HG03442 (cell line): ENCODE measurements around the gene GRK1.
"Not testable (repeated sequence)": the region's sequence is repeated elsewhere in the genome, so short reads cannot be mapped to it uniquely, and the experiment has no call there.

ENCODE experiments used
- ATAC-seq: cut with Tn5 transposase; IDR thresholded peaks from one replicate; pipeline ENCODE4 v1.9.1; 2021; ENCODE audit warnings: mild to moderate bottlenecking, moderate library complexity; ENCODE audit not compliant: unreplicated experiment

The GRK1 gene

DNA sequence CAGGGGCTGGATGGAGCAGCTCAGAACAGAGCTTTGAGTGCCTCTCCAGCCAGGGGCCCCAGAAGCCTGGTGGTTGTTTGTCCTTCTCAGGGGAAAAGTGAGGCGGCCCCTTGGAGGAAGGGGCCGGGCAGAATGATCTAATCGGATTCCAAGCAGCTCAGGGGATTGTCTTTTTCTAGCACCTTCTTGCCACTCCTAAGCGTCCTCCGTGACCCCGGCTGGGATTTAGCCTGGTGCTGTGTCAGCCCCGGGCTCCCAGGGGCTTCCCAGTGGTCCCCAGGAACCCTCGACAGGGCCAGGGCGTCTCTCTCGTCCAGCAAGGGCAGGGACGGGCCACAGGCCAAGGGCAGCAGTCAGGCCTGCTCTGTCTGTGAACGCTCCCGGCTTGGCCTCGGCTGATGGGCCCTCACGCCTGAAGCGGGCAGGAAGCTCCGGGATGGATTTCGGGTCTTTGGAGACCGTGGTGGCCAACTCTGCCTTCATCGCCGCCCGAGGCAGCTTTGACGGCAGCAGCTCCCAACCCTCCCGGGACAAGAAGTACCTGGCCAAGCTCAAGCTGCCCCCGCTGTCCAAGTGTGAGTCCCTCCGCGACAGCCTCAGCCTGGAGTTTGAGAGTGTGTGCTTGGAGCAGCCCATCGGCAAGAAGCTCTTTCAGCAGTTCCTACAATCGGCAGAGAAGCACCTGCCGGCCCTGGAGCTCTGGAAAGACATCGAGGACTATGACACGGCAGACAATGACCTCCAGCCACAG lies at the start of gene GRK1:
GRK1 (plus strand) TSS at position 269 of the 751 bp plus-strand sequence; CDS start at position 437, 168 bp downstream.
- no peak for ATAC-seq

DNA sequence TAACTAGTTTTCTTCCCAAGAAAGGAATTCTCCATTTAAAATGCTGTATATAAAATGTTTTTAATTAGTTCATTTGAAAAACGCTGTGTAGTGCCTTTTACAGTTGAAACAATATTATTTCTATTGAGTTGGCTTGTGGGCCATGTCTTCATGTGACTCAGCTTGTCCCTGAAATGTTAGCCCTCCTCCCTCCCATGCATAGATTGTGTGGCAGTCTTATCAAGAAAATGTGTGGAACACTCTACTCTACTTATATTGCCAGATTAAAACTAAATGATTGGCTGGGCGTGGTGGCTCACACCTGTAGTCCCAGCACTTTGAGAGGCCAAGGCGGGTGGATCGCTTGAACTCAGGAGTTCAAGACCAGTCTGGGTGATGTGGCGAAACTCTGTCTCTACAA lies 49.1 kb upstream of the GRK1 start:
- no peak for ATAC-seq

DNA sequence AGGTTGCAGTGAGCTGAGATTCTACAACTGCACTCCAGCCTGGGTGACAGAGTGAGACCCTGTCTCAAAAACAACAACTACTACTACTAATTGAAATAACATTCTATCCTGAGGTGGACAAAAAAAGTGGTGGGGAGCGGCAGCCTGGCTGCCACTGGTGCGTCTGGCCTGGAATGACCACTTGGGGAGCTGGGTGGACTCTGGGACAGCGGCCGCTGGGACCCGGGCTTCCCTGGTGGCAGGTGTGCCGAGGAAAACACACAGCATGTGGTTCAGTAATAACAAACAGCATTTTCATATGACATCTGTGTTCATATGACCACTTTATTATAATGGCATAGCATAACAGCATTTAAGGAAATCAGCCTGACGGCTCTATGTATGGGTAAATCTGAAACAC lies 48.6 kb upstream of the GRK1 start:
- no peak for ATAC-seq

DNA sequence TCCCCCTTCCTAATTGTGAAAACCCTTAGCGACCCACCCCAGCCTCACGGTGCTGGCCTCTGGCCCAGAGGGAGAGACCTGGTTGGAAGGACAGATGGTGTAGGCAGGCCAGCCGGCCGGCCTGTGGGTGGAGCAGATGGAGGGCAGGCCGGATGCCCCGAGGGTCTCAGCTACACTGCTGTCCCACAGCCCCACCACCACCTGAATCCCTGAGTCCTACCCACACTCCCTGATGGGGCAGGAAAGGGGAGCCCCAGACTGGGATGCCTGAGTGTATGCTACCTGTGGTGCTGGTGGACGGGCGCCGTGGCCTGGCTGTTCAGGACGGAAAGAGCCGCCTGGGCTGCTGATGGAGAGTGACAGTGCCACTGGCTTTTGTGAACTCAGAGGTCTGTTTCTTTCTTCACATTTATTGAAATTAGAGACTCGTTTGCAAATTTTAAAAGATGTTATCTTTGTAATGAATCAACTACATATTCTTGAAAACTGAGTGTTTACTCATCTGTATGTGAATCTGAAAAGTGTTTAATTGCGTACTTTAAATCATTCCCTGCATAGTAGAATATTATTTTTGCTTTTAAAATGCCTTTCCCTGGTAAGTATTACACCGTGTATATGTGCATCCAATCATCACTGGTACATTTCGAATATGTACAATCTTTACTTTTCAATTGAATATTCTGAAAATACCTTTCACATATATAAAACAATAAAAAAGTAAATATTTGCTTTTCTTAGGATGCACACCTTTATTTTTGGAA lies 46.8 kb upstream of the GRK1 start:
- ATAC-seq, result no peak

DNA sequence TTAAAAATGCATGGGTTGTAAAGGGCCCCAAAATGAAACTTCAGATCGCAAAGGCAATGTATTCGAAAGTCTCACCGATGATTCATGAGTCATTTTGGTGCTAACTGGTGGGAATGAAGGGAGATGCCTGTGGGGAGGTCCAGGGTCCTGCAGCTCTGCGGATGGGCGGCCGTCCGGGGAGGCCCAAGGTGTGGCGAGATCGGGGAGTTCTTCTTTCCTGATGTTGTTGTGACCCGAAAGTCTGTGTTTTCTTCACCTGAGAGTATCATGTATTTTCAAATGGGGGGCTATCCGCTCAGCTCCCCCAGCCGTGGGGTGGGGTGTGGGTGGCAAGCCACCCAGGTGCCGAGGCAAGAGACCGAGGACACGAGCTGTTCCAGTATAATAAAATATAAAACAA lies 46.0 kb upstream of the GRK1 start:
- no peak for ATAC-seq

DNA sequence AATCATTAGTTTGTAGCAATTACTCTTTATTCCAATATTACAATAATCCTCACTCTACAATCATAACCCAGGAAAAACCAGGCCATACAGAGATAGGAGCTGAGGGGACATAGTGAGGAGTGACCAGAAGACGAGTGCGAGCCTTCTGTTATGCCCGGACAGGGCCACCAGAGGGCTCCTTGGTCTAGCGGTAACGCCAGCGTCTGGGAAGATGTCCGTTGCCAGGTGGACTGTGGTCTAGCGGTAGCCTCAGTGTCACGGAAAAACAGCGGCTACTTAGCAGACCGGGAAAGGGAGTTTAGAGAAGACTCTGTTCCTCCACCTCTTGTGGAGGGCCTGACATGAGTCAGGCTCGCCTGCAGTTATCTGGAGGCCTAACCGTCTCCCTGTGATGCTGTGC lies 45.5 kb upstream of the GRK1 start:
- ATAC-seq, result not testable (repeated sequence)

DNA sequence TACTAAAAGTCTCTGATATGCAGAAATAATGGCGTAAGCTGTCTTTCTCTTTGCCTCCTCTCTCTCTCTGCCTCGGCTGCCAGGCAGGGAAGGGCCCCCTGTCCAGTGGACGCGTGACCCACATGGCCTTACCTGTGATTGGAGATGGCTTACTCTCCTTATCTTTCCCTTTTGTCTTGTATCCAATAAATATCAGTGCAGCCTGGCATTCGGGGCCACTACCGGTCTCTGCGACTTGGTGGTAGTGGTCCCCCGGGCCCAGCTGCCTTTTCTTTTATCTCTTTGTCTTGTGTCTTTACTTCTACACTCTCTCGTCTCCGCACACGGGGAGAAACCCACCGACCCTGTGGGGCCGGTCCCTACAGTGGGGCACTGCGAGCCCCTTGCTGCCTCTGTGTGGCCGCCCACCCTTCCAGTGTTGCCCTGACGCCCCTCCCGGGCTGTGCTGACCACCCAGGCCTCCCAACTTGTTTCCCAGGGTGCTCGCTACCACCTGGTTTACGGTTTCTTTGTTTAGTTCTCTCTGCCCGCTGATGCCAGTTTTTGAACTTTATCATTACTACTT lies 45.0 kb upstream of the GRK1 start:
- not testable (repeated sequence) for ATAC-seq

DNA sequence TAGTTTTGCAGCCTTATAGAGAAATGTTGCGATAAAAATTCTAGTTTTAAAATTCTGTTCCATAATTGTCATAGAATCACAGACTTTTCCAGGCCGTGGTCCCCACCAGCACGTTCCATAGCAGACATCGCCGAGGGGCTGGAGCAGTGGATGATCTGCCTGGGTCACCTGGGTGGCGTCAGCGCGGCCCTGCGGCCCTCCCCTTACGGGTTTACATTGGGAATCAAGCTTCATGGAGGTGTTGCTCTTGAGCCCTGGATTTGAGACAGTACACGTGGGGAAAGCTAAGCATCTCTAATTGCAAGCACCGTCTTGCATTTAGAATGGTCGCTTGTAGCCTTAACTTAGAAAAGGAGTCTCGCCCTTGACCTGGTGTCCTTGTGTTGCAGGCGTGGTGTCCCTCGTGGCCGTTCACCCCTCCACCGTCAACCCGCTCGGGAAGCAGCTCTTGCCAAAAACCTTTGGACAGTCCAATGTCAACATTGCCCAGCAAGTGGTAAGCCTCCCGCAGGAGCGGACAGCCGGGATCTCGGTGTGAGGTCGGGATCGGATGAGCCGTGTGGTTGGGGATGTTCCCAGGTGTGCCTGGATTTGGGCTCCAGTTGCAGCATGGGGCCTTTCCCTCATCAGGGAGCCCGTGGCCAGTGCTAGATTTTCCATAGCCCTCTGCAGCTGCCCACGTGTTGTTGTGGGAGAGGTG lies 44.1 kb upstream of the GRK1 start:
- no peak for ATAC-seq

DNA sequence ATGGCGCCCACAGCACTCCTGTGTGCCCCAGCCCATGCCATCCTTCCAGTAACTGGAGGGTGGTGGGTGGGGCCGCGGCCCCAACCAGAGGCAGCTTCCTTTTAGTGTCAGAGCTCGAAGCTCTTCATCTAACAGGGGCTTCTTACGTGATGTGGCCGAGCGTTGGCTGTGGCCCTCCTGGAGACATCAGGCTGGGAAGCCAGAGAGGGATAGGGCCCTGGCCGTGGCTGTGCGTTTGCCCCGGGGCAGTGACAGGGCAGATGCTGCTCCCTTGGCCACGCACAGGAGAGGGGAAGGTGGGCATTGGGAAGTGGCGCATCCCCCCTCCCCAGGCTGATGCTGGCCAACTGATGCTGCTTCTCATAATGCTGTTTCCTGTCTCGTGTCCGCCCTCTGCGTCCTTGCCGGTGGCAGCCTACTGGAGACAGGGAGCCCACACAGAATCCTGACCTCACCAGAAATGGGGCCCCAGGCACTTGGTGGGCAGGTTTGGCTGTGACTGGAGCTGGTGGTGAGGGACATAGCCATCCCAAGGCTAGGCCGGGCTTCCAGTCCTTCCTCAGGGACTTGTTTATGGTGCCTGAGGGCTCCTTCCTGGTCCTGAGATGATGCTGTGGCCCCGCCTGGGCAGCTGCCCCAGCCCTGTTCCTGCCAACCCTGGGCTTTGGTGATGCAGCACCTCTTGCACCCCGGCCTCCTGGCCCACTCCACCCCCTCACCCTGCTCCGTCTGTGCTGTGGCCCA lies 43.4 kb upstream of the GRK1 start:
- no peak for ATAC-seq

DNA sequence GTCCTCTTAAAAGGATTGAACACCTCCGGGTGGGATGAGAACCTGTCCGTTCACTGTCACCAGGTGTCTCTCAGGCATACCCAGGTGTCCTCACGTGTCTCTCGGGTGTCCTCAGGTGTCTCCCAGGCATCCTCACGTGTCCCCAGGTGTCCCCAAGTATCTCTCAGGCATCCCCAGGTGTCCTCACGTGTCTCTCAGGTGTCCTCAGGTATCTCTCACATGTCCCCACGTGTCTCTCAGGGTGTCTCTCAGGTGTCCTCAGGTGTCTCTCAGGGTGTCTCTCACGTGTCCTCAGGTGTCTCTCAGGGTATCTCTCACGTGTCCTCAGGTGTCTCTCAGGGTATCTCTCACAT lies 42.8 kb upstream of the GRK1 start:
- no peak for ATAC-seq

DNA sequence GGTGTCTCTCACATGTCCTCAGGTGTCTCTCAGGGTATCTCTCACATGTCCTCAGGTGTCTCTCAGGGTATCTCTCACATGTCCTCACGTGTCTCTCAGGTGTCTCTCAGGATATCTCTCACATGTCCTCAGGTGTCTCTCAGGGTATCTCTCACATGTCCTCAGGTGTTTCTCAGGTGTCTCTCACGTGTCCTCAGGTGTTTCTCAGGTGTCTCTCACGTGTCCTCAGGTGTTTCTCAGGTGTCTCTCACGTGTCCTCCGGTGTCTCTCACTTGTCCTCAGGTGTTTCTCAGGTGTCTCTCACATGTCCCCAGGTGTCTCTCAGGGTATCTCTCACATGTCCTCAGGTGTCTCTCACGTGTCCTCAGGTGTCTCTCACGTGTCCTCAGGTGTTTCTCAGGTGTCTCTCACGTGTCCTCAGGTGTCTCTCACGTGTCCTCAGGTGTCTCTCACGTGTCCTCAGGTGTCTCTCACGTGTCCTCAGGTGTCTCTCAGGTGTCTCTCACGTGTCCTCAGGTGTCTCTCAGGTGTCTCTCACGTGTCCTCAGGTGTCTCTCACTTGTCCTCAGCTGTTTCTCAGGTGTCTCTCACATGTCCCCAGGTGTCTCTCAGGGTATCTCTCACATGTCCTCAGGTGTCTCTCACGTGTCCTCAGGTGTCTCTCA lies 42.2 kb upstream of the GRK1 start:
- not testable (repeated sequence) for ATAC-seq

DNA sequence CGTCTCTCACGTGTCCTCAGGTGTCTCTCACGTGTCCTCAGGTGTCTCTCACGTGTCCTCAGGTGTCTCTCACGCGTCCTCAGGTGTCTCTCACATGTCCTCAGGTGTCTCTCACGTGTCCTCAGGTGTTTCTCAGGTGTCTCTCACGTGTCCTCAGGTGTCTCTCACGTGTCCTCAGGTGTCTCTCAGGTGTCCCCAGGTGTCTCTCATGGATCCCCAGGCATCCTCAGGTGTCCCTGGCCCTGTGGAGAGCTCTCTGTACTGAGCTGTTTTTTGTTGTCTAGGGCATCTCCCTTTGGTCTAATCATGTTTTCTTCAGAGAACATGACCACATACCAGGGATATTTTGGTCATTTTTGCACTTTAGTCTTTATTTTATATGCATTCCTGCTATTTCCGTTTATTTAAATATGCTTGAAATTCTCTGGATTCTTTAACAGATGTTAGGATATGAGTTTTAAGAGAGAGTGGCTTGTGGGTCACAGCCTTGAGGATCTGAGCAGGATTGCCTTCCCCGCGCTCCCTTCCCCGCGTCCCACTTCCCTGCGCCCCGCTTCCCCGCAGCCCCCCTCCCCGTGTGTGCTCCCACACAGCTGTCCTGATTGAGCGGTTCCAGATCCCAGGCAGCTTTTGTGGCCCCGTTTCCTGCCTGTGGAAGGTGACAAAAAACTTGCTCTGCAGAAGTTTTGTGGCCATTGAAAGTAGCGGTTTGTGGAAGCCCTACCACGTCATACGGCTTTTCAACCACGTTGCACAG lies 40.9 kb upstream of the GRK1 start:
- no peak for ATAC-seq

DNA sequence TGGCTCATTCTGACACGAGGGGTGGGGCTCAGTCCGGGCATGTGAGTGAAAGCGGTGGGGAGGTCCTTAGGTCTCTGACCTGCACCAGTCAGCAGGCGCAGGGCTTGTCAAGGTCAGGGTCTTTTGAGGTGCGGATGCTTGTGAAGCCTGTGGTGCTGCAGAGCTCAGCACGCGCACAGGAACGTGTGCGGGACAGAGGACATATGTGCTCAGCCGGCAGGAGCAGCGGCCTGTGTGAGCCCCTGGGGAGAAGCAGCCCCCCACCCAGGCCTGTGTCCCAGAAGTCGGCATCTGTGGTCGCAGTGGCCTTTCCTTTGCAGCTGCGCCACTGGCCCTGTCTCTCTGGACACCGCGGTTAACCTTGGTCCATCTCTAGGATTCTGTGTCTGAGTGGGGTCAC lies 39.9 kb upstream of the GRK1 start:
- ATAC-seq, result no peak

DNA sequence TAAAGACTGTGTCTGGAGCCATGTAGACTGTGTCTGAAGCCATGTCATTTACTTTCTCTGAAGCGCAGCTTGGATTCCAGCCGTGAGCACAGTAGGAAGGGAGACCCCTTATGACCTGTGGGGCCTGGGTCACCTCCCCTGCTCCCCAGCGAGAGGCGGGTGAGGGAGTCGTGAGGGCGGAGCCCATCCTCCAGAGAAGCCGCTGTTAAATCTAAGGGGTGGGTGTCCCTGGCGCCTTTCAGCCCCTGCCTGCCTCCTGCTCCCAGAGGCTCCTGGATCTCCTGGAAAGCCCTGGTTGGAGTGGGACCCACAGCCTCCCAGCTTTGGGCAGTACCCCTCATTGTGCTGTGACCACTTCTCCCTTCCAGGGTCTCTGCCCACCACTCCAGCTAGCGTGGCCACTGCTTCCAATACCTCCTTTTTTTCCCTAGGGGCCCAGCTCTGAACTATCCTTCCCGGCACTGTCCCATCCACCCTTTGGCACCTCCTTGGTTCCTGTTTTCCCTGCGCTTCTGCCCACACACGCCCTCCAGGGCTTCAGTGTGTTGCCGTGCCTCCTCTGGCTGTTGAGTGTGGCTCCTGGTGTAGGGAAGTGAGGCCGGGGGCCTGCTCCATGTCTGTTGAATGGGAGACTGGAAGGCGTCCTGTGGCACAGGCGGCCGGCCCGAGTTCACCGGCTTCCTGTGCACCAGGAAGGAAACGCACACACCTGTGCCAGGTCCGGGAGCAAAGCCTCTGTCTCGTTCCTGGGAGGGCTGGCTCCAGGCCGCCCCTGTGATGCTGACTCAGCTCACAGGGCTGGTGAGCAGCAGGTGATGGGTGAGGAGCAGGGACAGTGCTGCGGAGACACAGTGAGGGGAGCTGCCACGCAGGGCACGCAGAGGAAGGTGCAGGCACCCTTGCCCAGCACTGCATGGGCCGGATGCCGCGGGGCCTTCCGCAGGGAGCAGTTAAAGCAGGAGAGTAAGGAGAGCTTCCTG lies 38.4 kb upstream of the GRK1 start:
- no peak for ATAC-seq

DNA sequence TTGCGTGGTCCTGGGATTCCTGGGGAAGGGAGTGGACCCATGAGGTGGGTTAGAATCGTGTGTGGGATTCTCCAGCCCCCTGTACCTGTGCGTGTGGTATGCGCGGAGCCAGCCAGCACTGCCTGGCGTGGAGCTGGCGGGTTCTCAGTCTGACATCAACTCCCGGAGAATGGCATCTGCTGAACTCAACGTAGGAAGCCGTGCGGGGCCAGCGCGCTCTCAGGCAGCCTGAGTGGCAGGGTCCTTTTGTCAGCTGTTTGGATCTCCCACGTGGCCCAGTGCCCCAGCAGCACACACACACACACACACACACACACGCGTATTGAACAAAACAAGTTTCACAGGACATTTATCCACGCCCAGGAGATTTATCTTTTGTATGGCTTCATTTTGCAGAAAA lies 37.2 kb upstream of the GRK1 start:
- ATAC-seq, result no peak

DNA sequence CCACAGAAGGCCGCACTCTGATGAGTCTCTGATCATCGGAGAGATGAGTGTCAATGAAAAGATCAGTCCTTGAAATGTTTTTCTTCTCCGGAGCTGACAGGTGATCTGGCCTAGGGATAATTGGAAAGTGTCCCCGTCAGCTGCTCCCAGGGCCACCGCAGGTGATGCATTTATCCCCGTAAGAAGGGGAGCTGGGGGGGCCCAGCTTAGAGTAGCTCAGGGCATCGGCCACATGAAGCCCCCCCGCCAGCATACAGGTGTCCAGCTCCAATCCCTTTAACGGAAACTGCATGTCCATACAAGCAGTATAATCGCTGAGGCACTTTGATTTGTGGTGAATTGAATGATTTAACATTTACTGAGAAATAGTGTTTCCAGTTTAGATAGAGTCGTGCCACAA lies 36.7 kb upstream of the GRK1 start:
- ATAC-seq, result no peak

DNA sequence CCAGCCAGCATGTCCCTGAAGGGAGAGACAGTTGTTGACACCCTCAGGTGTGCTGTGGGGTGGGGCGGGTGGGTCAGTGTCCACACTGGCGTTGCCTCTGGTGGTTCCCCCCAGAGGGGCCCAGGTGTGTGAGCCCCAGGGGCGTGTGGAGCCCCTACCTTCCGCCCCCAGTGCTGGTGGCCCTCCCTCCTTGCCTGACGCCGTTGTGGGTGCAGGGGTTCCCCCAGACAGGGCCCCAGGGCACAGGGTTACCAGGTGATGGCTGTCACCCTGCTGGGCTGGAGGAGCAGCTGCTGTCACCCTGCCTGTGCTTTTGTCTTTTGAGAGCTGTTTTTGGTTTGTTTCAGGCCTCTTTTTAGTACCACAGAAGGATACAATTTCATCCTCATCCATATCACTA lies 36.2 kb upstream of the GRK1 start:
- no peak for ATAC-seq

DNA sequence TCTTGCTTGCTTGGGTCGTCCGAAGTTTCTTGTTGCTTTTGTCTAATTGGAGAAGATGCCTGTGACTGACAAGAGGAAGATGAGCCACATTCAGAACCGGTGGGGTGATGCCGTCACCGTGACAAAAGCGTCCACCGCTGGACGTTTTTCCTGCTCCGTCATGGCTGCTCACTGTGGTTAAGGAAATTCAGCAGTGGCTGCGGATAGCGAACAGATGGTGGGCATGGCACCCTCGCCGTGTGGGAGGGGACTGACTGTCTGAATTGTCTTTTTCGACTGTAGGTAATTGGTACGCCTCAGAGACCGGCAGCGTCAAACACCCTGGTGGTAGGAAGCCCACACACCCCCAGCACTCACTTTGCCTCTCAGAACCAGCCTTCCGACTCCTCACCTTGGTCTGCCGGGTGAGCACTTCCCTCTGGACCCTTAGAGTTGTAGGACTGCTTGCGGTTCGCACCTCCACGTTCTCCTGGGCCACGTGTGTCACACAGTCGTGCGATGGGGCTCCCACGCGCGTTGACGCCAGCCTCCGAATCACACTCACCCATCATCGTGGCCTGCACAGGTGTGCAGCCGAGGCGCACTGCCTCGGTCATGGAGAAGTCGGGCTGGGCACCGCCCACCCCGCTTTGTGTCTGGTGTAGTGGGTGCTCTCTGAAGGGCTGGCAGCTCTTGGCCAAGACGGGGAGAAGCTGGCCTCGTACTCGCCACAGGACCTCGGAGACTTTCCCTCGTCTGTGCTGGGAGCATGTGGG lies 35.5 kb upstream of the GRK1 start:
- ATAC-seq, result no peak
